Hepatocyte (in vitro differentiated cells): ENCODE results near the gene VSTM2L. TPM values are rescaled to one million over a fixed set of nuclear protein-coding genes. Genes with fewer than 3 reads are reported as not detected.

Source experiments
- DNase-seq: peaks from one replicate; pipeline ENCODE4 v3.0.0-alpha.2; 2016; ENCODE audit warnings: low spot score
- H2AFZ ChIP-seq: fragments of 200-600 bp; sonication (generic); 2 replicates; pipeline ENCODE4 v1.6.0; 2016; ENCODE audit warnings: antibody characterized with exemption, mild to moderate bottlenecking
- H3K27ac ChIP-seq: fragments of 200-600 bp; sonication (generic); 2 replicates; pipeline ENCODE4 v1.5.1; 2016; ENCODE audit warnings: mild to moderate bottlenecking
- H3K27me3 ChIP-seq: fragments of 200-600 bp; sonication (generic); 2 replicates; pipeline ENCODE4 v1.6.1; 2016
- H3K36me3 ChIP-seq: fragments of 200-600 bp; sonication (generic); replicated peaks from 2 replicates; pipeline ENCODE4 v1.5.1; 2016; ENCODE audit warnings: low read depth; ENCODE audit not compliant: insufficient read depth
- H3K4me1 ChIP-seq: fragments of 200-600 bp; sonication (generic); 2 replicates; pipeline ENCODE4 v1.5.1; 2016; ENCODE audit warnings: mild to moderate bottlenecking, moderate library complexity; ENCODE audit not compliant: insufficient read depth
- H3K4me2 ChIP-seq: fragments of 200-600 bp; sonication (generic); 2 replicates; pipeline ENCODE4 v1.6.0; 2016
- H3K4me3 ChIP-seq: fragments of 200-600 bp; sonication (generic); 2 replicates; pipeline ENCODE4 v1.5.1; 2016; ENCODE audit warnings: mild to moderate bottlenecking
- H3K79me2 ChIP-seq: fragments of 200-600 bp; sonication (generic); 2 replicates; pipeline ENCODE4 v1.6.0; 2017; ENCODE audit warnings: mild to moderate bottlenecking
- H3K9me2 ChIP-seq: fragments of 200-600 bp; sonication (generic); replicated peaks from 2 replicates; pipeline ENCODE4 v1.6.0; 2017; ENCODE audit warnings: mild to moderate bottlenecking; ENCODE audit not compliant: insufficient read depth
- H3K9me3 ChIP-seq: fragments of 200-600 bp; sonication (generic); 2 replicates; pipeline ENCODE4 v1.5.1; 2016; ENCODE audit warnings: low read depth, mild to moderate bottlenecking
- H4K20me1 ChIP-seq: fragments of 200-600 bp; sonication (generic); 2 replicates; pipeline ENCODE4 v1.6.0; 2016; ENCODE audit warnings: mild to moderate bottlenecking; ENCODE audit not compliant: insufficient read depth, poor library complexity, severe bottlenecking
- CTCF ChIP-seq: fragments of 200-600 bp; sonication (generic); IDR thresholded peaks from 2 replicates; pipeline ENCODE4 v1.5.1; 2016; ENCODE audit warnings: antibody characterized with exemption, mild to moderate bottlenecking; ENCODE audit not compliant: poor library complexity
- EZH2 ChIP-seq: fragments of 200-600 bp; sonication (generic); IDR thresholded peaks from 2 replicates; pipeline ENCODE4 v1.6.1; 2016; ENCODE audit warnings: antibody characterized with exemption, mild to moderate bottlenecking, borderline replicate concordance
- EZH2phosphoT487 ChIP-seq: fragments of 200-600 bp; sonication (generic); IDR thresholded peaks from one replicate; pipeline ENCODE4 v1.6.1; 2018; ENCODE audit warnings: antibody characterized with exemption, mild to moderate bottlenecking, low read depth, moderate library complexity; ENCODE audit not compliant: unreplicated experiment, severe bottlenecking
- WGBS: methylation state at CpG from one replicate; pipeline ENCODE4 v1.1.6; 2016; ENCODE audit warnings: low lambda C conversion rate; ENCODE audit errors: missing lambda C conversion rate; 5-methylcytosine and 5-hydroxymethylcytosine counted together
- polyA plus RNA-seq: library from polyadenylated mRNA; unstranded; fragments of >200 nt; fragmentation: Nextera tagmentation; extraction: Ambion mirVana; gene quantifications from 2 replicates; pipeline ENCODE4 v1.2.1, GENCODE V29; 2016
- total RNA-seq: library from RNA; depleted of rRNA; stranded (reverse); fragments of >200 nt; gene quantifications from 2 replicates; pipeline ENCODE4 v1.2.3, GENCODE V29; 2014

VSTM2L gene
- total and polyA plus RNA-seq, 2 experiments from 2014 or later = 2.5 to 3.7 TPM

DNA sequence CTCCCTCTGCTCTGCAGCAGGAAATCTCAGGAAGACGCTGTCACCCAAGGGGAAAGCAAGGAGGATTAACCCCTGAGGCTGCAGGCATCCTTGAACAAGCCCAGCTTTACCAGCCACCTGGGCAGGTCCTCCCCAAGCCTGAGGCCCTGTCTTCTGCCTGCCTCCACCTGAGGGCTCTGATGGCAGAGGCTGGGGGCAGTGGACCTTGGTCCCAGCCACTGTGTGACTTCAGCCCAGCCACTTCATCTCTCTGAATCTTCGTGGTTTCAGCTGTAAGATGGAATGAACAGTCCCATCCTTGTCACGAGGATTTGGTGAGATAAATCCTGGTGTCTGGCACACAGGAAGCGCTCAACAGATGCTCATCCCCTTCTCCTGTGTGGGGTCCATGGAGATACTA is 8.5 kb upstream of the VSTM2L start:
- Histone ChIP-seq H3K4me2 (no peak overlapping the region), H3K9me3 (no peaks in the 10 kb centered on the region), H2AFZ (no peak overlapping the region), H3K9me2 (no peaks in the 10 kb centered on the region), H3K4me3 (no peak overlapping the region), H3K36me3 (no peaks in the 10 kb centered on the region), H3K27ac (no peak overlapping the region), H3K4me1 (no peaks in the 10 kb centered on the region), H4K20me1 (no peaks in the 10 kb centered on the region), H3K27me3 (peaks cover 3% of the 10 kb centered on the region), H3K79me2 (no peaks in the 10 kb centered on the region)
- no peak for TF ChIP-seq EZH2phosphoT487
- DNase-seq = no peak
- WGBS = 85% methylated on average over 4 of the region's 4 CpGs

- Histone ChIP-seq H3K4me1 (no peaks in the 10 kb centered on the region), H3K9me2 (no peaks in the 10 kb centered on the region), H3K27ac (no peak overlapping the region), H2AFZ (no peak overlapping the region), H3K4me3 (no peak overlapping the region), H3K9me3 (no peaks in the 10 kb centered on the region), H4K20me1 (no peaks in the 10 kb centered on the region), H3K79me2 (no peaks in the 10 kb centered on the region), H3K36me3 (no peaks in the 10 kb centered on the region), H3K27me3 (peaks cover 8% of the 10 kb centered on the region), H3K4me2 (no peak overlapping the region)
- WGBS = 87% methylated on average over 6 of the region's 6 CpGs
- TF ChIP-seq EZH2phosphoT487 (no peak), CTCF (no peak), EZH2 (no peak)
- DNase-seq = no peak
These were observed 7.8 kb upstream of the VSTM2L start for GRCh38 chr20:37895166-37895565.

DNA sequence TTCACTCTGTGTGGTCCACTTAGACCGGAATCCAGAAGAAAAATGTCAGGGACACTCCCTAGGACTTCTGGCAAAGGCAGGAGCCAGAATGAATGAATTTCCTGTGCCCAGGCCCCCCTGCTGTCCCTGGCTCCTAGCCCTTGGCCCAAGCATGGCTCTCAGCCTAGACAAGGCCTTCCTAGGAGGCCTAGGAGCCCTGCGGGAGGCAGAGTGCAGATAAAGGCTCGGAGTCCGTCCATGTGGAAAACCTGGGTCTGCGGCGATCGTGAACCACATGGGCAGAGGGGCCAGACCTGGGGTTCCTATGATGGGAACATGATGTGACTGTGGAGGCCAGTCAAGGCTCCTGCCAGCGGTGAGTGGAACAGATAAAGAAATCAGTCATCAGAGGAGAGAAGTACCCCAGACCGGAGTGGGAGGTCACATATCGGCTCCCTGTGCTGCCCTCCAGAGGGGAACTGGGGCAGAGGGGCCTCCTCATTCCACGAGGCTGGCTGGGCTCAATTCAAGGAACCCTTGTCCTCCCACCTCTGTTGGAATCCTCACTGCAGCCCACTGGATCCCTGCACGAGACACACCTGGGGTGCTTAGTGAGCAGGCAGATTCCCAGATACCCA is 5.9 kb upstream of the VSTM2L start:
- Histone ChIP-seq H3K9me3 (no peaks in the 10 kb centered on the region), H3K4me3 (no peak overlapping the region), H3K4me2 (no peak overlapping the region), H4K20me1 (no peaks in the 10 kb centered on the region), H3K36me3 (no peaks in the 10 kb centered on the region), H3K4me1 (no peaks in the 10 kb centered on the region), H3K79me2 (no peaks in the 10 kb centered on the region), H2AFZ (no peak overlapping the region), H3K27ac (no peak overlapping the region), H3K9me2 (no peaks in the 10 kb centered on the region), H3K27me3 (peaks cover 21% of the 10 kb centered on the region)
- TF ChIP-seq EZH2 (no peak), CTCF (peak; percentile 23), EZH2phosphoT487 (no peak)
- DNase-seq = no peak
- 49% methylated on average over 12 of the region's 12 CpGs for WGBS

- Histone ChIP-seq H3K4me3 (no peak overlapping the region), H3K9me2 (no peaks in the 10 kb centered on the region), H3K4me2 (no peak overlapping the region), H3K36me3 (no peaks in the 10 kb centered on the region), H3K9me3 (no peaks in the 10 kb centered on the region), H3K4me1 (peaks cover 5% of the 10 kb centered on the region), H3K79me2 (no peaks in the 10 kb centered on the region), H4K20me1 (no peaks in the 10 kb centered on the region), H3K27ac (no peak overlapping the region), H2AFZ (no peak overlapping the region), H3K27me3 (peaks cover 31% of the 10 kb centered on the region)
- no peak for DNase-seq
- WGBS = 78% methylated on average over 10 of the region's 10 CpGs
- no peak for TF ChIP-seq EZH2
- no peak for TF ChIP-seq CTCF
- TF ChIP-seq EZH2phosphoT487 = no peak
These were observed 4.5 kb upstream of the VSTM2L start for GRCh38 chr20:37898233-37899104.
